Suprapubic skin (tissue), 3 donors: Measurements from ENCODE around the gene NPRL2.

Source experiments
- CTCF ChIP-seq, 2 donors: fragments of 200-600 bp in 1 of 2; fragments of 450-650 bp in 1 of 2; sonication (generic) in 1 of 2; IDR thresholded peaks; one replicate each; pipeline ENCODE4 v1.5.1; 2016 to 2019; ENCODE audit warnings: antibody characterized with exemption in 2 of 2, mild to moderate bottlenecking in 1 of 2, moderate library complexity in 1 of 2
- POLR2A ChIP-seq, 2 donors: fragments of 450-650 bp; IDR thresholded peaks; one replicate each; pipeline ENCODE4 v1.6.1; 2017; ENCODE audit warnings: antibody characterized with exemption in 2 of 2, mild to moderate bottlenecking in 2 of 2, moderate library complexity in 2 of 2

- TF ChIP-seq POLR2A (IDR thresholded peaks at IDR 0.05) (no peak), CTCF (IDR thresholded peaks at IDR 0.05) (no peak)
These were observed 32.4 kb downstream of the NPRL2 start for GRCh38 chr3:50318163-50318562.
